HEK293 (cell line): ENCODE data around the gene CRBN.
A peak's percentile ranks its signal among the peaks of the same experiment; 100 is the strongest.

Experiments
- CTCF ChIA-PET: fragments of 350-600 bp; formaldehyde crosslinking; extraction: SDS; loops from one replicate; lab custom pipeline; 2021; ENCODE audit warnings: antibody characterized with exemption; lab: Yijun Ruan, JAX
- POLR2A ChIA-PET: fragments of 300-600 bp; formaldehyde crosslinking; extraction: SDS; loops from one replicate; lab custom pipeline; 2020; ENCODE audit warnings: antibody characterized with exemption, inconsistent platforms; lab: Yijun Ruan, JAX
- H3K27ac ChIP-seq: fragments of 200-500 bp; sonication (Bioruptor generic); 2 replicates; pipeline ENCODE4 v1.5.1; 2014; ENCODE audit warnings: low read depth, low read length, control low read depth, inconsistent platforms; ENCODE audit errors: extremely low read depth
- H3K36me3 ChIP-seq, 2 experiments: fragments of 200-500 bp in 1 of 2; sonication (Bioruptor generic) in 1 of 2; 1 replicate in 1 of 2; 2 replicates in 1 of 2; pipeline ENCODE4 v1.5.1; 2014 to 2017; ENCODE audit warnings: inconsistent platforms in 2 of 2, low read length in 2 of 2; ENCODE audit not compliant: control insufficient read depth in 2 of 2, insufficient read depth in 1 of 2
- H3K4me1 ChIP-seq: fragments of 200-500 bp; sonication (Bioruptor generic); 2 replicates; pipeline ENCODE4 v1.5.1; 2014; ENCODE audit warnings: mild to moderate bottlenecking, low read length, inconsistent platforms; ENCODE audit not compliant: control insufficient read depth, insufficient read depth
- H3K4me3 ChIP-seq: 2 replicates; pipeline ENCODE4 v1.5.1; 2011; ENCODE audit warnings: low read depth, mild to moderate bottlenecking, control low read depth, low read length, moderate library complexity
- H3K9me3 ChIP-seq: fragments of 200-500 bp; sonication (Bioruptor generic); 2 replicates; pipeline ENCODE4 v1.5.1; 2014; ENCODE audit warnings: low read depth, low read length, inconsistent platforms; ENCODE audit not compliant: control insufficient read depth, insufficient read depth
- GLI2 ChIP-seq: fragments of 450-650 bp; formaldehyde crosslinking; IDR thresholded peaks from 2 replicates; pipeline ENCODE4; 2017; ENCODE audit warnings: missing biosample characterization, missing genetic modification characterization, low read depth, borderline replicate concordance
- OVOL3 ChIP-seq: fragments of 450-650 bp; formaldehyde crosslinking; IDR thresholded peaks from 2 replicates; pipeline ENCODE4 v1.5.1; 2016; ENCODE audit warnings: missing biosample characterization, missing genetic modification characterization
- ZBTB1 ChIP-seq: fragments of 450-650 bp; formaldehyde crosslinking; IDR thresholded peaks from 2 replicates; pipeline ENCODE4 v1.5.1; 2016; ENCODE audit warnings: missing biosample characterization, missing genetic modification characterization
- ZFP69B ChIP-seq: fragments of 450-650 bp; formaldehyde crosslinking; IDR thresholded peaks from 2 replicates; pipeline ENCODE4 v1.5.1; 2016; ENCODE audit warnings: missing biosample characterization, missing genetic modification characterization
- ZNF10 ChIP-seq: fragments of 450-650 bp; formaldehyde crosslinking; IDR thresholded peaks from 2 replicates; pipeline ENCODE4 v1.5.1; 2017; ENCODE audit warnings: missing biosample characterization, missing genetic modification characterization
- ZNF146 ChIP-seq: fragments of 450-650 bp; formaldehyde crosslinking; IDR thresholded peaks from 2 replicates; pipeline ENCODE4 v1.5.1; 2016; ENCODE audit warnings: missing biosample characterization, missing genetic modification characterization
- ZNF184 ChIP-seq: fragments of 450-650 bp; IDR thresholded peaks from 2 replicates; pipeline ENCODE4 v1.5.1; 2018; ENCODE audit warnings: missing biosample characterization, mild to moderate bottlenecking, missing genetic modification characterization
- ZNF324 ChIP-seq: fragments of 450-650 bp; formaldehyde crosslinking; IDR thresholded peaks from 2 replicates; pipeline ENCODE4 v1.5.1; 2016; ENCODE audit warnings: missing biosample characterization, missing genetic modification characterization
- ZNF335 ChIP-seq: fragments of 450-650 bp; formaldehyde crosslinking; conservative IDR thresholded peaks from 2 replicates; pipeline ENCODE4 v1.5.1; 2016; ENCODE audit warnings: missing biosample characterization, missing genetic modification characterization
- ZNF423 ChIP-seq: fragments of 450-650 bp; formaldehyde crosslinking; IDR thresholded peaks from 2 replicates; pipeline ENCODE4 v1.5.1; 2016; ENCODE audit warnings: missing biosample characterization, missing genetic modification characterization
- ZNF48 ChIP-seq: fragments of 450-650 bp; formaldehyde crosslinking; IDR thresholded peaks from 2 replicates; pipeline ENCODE4 v1.5.1; 2016; ENCODE audit warnings: missing biosample characterization, missing genetic modification characterization
- TF ChIP-seq, protein P1 (sequence below): fragments of 450-650 bp; formaldehyde crosslinking; IDR thresholded peaks from 2 replicates; pipeline ENCODE4 v1.5.1; 2016; ENCODE audit warnings: missing biosample characterization, missing genetic modification characterization
- TF ChIP-seq, protein P2 (sequence below): fragments of 450-650 bp; formaldehyde crosslinking; IDR thresholded peaks from 2 replicates; pipeline ENCODE4 v1.5.1; 2016; ENCODE audit warnings: missing biosample characterization, missing genetic modification characterization
- TF ChIP-seq, protein P3 (sequence below): fragments of 450-650 bp; formaldehyde crosslinking; IDR thresholded peaks from 2 replicates; pipeline ENCODE4 v1.5.1; 2016; ENCODE audit warnings: missing biosample characterization, missing genetic modification characterization

CRBN gene

DNA sequence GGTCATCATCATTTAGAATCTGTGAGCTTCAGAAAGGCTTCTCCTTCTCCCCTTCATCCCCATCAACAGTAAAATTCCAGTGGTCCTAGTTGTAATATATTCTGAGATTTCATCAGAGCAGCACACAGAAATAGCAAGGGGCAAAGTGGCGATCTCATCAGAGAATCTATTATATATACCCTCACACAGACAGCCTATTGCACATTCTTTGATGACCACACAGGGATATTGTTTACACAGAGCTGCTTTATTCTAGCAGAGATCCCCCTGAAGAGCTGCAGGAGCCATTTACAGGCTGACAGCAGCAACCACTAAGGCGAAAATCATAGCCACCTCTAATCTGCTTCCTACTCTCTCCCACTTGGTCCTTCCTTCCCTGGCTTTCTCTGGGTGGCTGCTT is 42.0 kb upstream of the CRBN start:
- no peak overlapping the region for H3K27ac ChIP-seq
- TF ChIP-seq ZNF335 (tag by site-specific recombination) (peak; percentile 72), ZNF146 (tag by site-specific recombination) (no peak), ZBTB1 (tag by site-specific recombination) (no peak)
- TF ChIP-seq, protein P1, sequence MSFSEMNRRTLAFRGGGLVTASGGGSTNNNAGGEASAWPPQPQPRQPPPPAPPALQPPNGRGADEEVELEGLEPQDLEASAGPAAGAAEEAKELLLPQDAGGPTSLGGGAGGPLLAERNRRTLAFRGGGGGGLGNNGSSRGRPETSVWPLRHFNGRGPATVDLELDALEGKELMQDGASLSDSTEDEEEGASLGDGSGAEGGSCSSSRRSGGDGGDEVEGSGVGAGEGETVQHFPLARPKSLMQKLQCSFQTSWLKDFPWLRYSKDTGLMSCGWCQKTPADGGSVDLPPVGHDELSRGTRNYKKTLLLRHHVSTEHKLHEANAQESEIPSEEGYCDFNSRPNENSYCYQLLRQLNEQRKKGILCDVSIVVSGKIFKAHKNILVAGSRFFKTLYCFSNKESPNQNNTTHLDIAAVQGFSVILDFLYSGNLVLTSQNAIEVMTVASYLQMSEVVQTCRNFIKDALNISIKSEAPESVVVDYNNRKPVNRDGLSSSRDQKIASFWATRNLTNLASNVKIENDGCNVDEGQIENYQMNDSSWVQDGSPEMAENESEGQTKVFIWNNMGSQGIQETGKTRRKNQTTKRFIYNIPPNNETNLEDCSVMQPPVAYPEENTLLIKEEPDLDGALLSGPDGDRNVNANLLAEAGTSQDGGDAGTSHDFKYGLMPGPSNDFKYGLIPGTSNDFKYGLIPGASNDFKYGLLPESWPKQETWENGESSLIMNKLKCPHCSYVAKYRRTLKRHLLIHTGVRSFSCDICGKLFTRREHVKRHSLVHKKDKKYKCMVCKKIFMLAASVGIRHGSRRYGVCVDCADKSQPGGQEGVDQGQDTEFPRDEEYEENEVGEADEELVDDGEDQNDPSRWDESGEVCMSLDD (tag by site-specific recombination) = no peak
- TF ChIP-seq, protein P2, sequence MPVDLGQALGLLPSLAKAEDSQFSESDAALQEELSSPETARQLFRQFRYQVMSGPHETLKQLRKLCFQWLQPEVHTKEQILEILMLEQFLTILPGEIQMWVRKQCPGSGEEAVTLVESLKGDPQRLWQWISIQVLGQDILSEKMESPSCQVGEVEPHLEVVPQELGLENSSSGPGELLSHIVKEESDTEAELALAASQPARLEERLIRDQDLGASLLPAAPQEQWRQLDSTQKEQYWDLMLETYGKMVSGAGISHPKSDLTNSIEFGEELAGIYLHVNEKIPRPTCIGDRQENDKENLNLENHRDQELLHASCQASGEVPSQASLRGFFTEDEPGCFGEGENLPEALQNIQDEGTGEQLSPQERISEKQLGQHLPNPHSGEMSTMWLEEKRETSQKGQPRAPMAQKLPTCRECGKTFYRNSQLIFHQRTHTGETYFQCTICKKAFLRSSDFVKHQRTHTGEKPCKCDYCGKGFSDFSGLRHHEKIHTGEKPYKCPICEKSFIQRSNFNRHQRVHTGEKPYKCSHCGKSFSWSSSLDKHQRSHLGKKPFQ (tag by site-specific recombination) = no peak
- ChIA-PET CTCF (interaction anchor here (0.6 kb wide), 1 partner anchor 21 kb away, joined by 3 read pairs; no protein-coding TSS in a partner anchor), POLR2A (no interaction called here)
- H3K4me1 ChIP-seq = no peaks in the 10 kb centered on the region
- H3K4me3 ChIP-seq = no peak overlapping the region
- H3K9me3 ChIP-seq = no peaks in the 10 kb centered on the region
- H3K36me3 ChIP-seq = no peaks in the 10 kb centered on the region

- Histone ChIP-seq H3K4me1 (no peaks in the 10 kb centered on the region), H3K36me3 (no peaks in the 10 kb centered on the region), H3K9me3 (no peaks in the 10 kb centered on the region), H3K27ac (no peak overlapping the region), H3K4me3 (no peak overlapping the region)
- CTCF ChIA-PET = no interaction called here
- POLR2A ChIA-PET = no interaction called here
- TF ChIP-seq ZFP69B (no peak), ZNF48 (tag by site-specific recombination) (no peak), ZNF184 (tag by site-specific recombination) (no peak)
- TF ChIP-seq, protein P3, sequence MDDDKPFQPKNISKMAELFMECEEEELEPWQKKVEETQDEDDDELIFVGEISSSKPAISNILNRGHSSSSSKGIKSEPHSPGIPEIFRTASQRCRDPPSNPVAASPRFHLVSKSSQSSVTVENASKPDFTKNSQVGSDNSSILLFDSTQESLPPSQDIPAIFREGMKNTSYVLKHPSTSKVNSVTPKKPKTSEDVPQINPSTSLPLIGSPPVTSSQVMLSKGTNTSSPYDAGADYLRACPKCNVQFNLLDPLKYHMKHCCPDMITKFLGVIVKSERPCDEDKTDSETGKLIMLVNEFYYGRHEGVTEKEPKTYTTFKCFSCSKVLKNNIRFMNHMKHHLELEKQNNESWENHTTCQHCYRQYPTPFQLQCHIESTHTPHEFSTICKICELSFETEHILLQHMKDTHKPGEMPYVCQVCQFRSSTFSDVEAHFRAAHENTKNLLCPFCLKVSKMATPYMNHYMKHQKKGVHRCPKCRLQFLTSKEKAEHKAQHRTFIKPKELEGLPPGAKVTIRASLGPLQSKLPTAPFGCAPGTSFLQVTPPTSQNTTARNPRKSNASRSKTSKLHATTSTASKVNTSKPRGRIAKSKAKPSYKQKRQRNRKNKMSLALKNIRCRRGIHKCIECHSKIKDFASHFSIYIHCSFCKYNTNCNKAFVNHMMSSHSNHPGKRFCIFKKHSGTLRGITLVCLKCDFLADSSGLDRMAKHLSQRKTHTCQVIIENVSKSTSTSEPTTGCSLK (tag by site-specific recombination) = no peak
These were observed 36.9 kb upstream of the CRBN start for GRCh38 chr3:3216401-3216800.

GRCh38 chr3:3212781-3213440 is 33.4 kb upstream of the CRBN start:
- ChIA-PET CTCF (interaction anchor here (5.2 kb wide), 1 partner anchor 13 kb away, joined by 34 read pairs; no protein-coding TSS in a partner anchor), POLR2A (no interaction called here)
- Histone ChIP-seq H3K4me3 (no peak overlapping the region), H3K27ac (no peak overlapping the region)
- TF ChIP-seq ZNF146 (tag by site-specific recombination) (no peak), OVOL3 (tag by site-specific recombination) (no peak), GLI2 (tag by site-specific recombination) (no peak), ZNF10 (tag by site-specific recombination) (no peak), ZNF324 (no peak), ZNF423 (no peak)
- TF ChIP-seq, all 188 proteins: peak for 0
- no peaks in the 10 kb centered on the region for H3K36me3 ChIP-seq
- H3K9me3 ChIP-seq = no peaks in the 10 kb centered on the region
- no peaks in the 10 kb centered on the region for H3K4me1 ChIP-seq
